ENCODE measurements around the gene MRPL20.
"Not testable (repeated sequence)": the region's sequence is repeated elsewhere in the genome, so short reads cannot be mapped to it uniquely, and the experiment has no call there.

MRPL20 gene

GRCh38 chr1:1437033-1437903 lies 30.2 kb upstream of the MRPL20 start:
- no peak for DNase-seq

GRCh38 chr1:1436630-1437032 lies 29.5 kb upstream of the MRPL20 start:
- no peak for DNase-seq

DNA sequence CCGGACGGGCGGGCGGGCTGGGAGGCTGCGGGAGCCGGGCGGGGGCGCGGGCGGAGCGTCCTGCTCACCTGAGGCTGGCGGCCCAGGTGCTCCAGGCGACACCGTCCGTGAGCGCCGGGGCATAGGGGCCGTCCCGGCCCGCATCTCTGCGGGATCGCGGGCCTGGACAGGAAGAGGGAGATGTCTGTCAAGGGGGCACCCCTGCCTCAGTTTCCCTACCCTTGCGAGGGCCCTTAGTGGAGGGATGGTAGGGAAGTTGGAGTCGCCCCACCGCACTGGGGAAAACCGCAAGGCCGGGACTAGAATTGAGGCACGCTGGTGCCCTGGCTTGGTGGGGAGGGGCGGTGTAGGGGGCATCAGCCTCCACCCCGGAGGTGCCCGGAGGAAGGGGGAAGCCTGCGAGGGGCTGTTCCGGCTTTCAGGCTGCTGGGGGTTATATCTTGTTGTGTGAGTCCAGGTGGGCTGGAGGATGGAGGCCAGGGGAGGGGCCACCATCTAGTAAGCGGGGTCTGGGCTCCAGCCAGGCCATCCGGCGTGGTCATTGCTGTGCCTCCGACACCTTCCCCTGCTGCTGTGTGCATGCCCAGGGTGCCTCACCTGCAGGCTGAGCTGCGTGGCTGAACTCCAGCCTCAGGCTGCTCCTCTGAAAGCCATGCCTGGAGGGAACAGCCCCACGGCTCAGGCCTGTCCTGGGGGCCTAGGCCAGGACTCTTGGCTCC lies 29.0 kb upstream of the MRPL20 start:
- no peak for DNase-seq

DNA sequence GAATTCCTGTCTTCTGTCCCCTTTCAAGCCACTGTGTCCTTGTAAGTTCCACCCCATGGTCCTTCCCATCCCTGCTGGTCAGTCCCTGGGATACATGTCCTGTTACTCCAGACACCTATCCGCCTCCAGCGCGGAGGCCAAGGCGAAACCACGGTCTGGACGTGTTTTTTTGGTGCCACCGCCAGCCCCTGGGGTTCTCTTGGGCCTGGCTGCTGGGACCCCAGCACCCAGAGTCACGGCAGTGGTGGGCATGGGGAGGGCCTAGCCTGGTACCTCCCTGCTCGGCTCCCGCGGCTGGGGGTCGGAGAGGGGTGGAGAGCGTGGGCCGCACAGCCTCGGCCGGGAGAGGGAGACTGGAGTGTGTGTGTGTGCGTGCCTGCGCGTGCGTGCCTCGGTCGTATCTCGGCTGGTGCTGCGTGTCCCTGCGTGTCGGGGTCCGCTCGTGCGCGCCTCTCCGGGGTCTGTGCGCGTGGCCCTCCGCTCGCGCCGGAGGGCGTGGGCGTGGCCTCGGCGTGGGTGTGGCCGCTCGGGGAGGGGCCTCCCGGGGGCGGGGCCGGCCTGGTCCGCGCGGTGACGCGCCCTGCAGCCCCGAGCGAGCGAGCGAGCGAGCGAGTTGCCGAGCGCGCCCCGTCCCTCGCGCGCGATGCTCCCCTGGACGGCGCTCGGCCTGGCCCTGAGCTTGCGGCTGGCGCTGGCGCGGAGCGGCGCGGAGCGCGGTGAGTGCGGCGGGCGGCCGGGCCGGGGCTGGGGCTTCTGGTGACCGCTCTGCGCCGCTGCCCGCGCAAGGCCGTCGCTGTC lies 28.2 kb upstream of the MRPL20 start, which contains the start of gene VWA1:
Gene VWA1 (plus strand): TSS at position 585 of the 798 bp plus-strand sequence. CDS start 59 bp downstream, at position 644.
- DNase-seq = peak; percentile 28 to 57

DNA sequence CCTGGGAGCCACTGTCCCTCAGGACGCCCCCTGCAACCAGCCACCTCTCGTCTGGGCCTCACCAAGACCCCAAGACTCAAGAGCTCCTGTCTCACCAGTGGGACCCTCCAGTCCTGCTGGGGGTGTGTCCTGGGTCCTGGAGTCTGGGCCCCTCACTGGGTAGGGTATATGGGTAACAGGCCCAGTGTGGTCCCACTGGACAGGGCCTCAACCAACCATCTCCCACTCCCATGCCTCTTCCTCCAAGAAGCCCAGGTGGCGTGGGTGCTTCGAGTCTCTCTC lies 27.7 kb upstream of the MRPL20 start:
- DNase-seq = no peak

DNA sequence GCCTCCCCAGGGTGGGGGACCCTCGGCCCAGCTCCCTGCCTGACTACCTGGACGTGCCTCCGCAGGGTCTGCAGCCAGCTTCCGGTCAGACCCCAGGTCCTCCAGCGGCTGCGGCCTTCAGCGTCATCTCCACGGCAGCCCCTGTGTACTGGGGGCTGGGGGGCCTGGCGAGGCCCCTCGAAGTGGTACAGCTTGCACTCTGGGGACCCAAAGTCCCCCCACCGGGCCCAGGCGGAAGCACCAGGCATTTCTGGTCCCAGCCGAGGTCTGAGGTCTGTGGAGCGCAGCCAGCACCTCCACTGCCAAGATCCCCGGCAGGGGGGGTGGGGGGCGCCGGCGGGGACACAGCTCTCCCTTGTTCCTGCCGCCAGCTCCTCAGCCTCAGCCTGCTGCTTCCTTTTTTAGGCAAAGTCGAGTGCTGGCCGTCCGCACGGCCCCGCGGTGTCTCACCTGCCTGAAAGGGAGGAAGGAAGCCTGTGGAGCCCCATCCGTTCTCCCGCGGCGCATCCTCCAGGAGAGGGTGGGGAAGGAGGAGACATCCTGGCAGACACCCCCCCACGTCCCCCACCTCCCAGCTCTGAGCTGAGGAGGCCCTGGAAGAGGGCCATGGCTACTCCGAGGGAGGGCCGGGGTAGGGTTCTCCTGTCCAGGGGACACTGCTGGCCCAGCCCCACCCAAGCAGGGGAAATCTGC lies 27.2 kb upstream of the MRPL20 start:
- no peak for DNase-seq

DNA sequence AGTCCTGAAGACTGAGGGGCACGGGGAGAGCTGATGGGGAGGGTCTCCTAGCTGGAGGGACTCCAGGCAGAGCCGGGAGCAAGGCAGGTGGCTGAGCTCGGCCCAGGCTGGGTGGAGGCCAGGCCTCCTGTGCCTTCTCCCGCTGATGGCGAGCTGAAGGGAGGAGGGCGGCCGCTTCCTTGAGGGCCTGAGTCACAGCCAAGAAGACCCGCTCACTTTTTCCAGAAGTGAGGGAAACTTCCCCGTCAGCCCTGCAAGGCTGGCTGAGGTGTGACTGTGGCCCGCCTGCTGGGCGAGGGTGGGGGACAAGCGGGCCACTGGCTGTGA lies 26.7 kb upstream of the MRPL20 start:
- peak in 1 of 2 donors; percentile 6 for DNase-seq

DNA sequence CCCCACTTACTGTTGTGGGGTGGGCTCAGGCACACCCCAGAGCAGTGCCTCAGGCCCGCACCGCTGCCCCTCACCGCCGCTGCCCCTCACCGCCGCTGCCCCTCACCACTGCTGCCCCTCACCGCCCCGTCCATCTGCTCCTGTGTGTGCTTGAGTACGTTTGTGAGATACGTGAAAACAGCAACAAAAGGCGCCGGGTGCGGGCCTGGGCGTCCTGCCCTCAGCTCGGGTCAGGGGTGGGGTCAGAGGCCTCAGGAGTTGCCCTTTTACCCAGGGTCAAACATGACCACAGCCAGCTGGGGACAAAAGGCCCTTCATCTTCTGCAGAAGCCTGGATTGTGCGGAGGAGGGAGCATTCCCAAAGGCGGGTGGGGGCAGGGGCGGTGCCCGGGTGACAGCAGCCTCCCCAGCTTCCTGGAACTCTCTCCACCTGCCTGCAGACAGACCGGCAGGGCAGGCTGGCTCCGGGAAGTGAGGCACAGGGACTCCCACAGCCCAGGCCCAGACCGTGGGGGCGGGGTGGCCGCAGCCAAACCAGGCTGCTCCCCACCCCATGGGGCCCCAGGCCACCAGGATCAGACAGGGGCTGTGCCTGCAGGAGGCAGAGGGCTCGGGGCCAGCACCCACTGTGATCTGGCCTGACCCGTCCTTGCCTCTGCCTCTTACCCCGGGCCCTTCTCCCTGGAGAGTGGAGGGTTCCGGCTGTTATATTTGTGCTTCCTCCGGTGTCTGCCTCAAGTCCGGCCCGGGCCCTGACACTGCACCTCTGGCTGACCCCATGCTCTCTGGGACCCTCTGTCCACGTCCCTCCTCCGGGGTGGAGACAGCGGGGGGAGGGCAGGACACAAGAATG lies 26.1 kb upstream of the MRPL20 start:
- DNase-seq = peak in 1 of 2 donors; percentile 23

DNA sequence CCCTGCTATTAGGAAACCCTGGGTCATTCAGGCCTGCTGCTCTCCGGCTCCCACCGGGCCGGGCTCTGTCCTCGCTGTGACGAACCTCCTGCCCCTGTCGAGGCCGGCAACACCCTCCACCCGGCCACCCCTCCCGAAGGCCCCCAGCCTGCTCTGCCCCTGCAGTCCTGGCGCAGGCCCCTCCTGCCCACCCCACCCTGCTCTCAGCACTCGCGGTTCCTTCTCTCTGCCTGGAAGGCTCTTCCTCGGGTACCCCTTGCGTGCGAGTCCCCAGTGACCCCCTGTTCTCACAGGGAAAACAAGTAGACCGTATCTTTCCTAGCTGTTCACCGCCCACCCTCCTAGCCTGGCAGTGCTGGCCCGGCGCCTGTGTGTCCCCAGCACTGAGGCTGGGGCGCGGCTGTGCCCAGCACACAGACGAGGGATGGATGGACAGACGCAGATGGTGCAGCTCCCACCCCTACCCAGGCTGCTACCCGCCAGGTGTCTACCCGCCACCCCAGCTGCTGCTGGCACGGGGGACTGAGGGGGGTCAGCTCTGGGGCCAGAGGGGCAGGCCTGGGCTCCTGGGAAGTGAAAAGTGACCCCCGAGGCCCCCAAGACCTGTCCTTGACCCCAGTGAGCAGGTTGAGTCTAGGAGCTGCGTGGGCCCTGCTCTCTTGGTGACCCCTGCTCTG lies 25.3 kb upstream of the MRPL20 start:
- DNase-seq = no peak

DNA sequence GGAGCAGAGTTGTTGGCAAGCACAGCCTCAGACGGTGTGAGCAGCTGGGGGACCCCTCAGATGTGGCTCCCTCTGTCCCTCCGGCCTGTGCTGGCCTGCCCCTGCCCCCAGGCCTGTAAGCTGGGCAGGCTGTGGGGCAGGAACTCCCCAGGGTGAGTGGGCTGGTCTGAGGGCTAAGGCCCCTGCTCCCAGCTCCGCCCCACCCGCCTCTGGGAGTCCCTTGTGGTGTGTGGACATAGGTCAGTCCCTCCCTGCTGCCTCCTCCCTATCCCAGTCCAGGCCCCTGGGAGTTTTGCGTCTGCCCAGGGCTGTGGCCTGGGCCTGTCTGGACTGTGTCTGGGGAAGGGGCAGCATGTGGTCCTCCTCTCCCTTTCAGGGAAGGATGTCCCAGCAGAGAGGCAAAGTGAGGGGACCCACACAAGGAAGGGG lies 24.8 kb upstream of the MRPL20 start:
- no peak for DNase-seq

GRCh38 chr1:1430992-1431844 lies 24.1 kb upstream of the MRPL20 start:
- no peak for DNase-seq

DNA sequence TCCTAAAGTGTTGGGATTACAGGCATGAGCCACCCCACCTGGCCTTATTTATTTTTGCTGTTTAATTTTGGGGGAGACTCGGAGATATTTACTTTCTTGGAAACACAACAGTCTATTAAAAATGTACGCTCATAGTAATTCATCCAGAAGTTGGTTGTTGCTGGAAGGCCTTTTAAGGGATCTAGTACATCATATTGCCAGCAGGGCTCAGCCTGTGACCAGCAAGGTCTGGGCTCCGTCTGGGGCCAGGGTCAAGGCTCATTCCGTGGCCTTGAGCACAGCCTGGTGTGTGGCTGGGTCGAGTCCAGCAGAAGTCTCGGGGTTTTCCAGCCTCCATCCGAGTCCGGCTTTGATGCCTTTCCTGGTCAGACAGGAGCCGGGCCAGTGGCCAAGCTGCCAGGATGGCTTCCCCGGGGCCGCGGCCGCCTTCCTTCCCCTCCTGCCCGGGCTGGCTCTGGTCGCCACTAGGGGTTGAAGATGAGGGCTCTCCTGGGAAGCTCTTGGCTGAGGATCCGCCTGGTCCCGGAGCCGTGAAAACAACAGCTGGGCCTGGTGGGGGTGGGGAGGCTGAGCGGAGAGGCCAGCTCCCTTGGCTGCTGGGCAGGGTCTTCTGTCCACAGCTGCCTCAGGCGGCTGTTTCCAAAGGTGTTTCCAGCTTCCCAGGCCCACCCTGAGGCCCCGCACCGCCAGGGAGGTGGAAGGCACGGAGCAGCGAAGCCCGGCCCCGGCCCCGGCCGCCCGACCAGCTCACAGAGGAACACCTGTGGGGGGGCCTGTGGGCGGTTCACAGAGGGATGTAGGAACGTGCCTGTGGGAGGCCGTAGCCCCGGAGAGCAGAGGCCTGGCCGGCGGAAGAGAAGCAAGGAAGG lies 23.3 kb upstream of the MRPL20 start:
- no peak for DNase-seq

DNA sequence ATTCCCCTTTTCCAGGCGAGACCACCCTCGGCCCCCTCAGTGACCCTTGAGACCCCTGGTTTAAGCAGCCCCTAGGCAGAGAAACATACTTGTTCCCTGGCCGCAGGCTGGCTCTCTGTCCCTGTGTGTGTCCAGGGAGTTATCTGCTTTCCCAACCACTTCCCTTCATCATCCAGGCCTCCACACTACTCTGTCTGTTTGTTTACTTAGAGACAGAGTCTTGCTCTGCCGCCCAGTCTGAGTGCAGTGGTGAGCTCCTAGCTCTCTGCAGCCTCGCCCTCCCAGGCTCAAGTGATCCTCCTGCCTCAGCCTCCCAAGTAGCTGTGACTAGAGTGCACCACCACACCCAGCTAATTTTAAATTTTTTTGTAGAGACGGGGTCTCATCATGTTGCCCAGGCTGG lies 22.6 kb upstream of the MRPL20 start:
- no peak for DNase-seq

GRCh38 chr1:1428967-1429366 lies 21.9 kb upstream of the MRPL20 start:
- DNase-seq = not testable (repeated sequence)

GRCh38 chr1:1428174-1428573 lies 21.1 kb upstream of the MRPL20 start:
- DNase-seq = no peak

GRCh38 chr1:1427820-1428148 lies 20.7 kb upstream of the MRPL20 start:
- no peak for DNase-seq

DNA sequence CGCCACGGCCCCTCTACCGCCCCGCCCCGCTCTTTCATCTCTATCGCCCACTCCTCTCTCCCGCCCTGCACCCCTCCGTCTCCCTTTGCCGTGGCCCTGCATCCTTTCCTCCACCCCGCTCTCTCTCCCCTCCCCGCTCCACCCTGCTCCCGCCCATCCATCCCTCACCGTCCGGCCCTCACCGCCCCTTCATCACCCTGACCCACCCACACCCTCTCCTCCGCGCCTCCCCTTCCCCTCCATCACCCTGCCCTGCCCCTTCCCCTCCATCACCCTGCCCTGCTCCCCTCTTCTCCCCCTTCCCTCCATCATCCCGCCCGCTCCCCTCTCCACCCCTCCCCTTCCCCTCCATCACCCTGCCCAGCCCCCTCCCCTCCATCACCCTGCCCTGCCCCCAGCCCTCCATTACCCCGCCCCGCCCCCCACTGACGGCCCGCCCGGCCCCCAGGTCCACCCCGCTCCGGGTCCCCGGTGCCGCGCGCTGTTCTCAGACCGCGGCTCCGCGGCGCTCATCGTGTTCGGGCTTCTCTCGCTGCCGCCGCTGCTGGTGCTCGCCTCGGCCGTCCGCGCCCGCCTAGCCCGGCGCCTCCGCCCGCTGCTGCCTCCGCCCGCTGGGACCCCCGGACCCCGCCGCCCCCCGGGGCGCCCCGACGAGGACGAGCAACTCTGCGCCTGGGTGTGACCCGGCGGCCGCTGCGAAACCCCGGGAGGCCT lies 20.2 kb upstream of the MRPL20 start:
- no peak for DNase-seq

DNA sequence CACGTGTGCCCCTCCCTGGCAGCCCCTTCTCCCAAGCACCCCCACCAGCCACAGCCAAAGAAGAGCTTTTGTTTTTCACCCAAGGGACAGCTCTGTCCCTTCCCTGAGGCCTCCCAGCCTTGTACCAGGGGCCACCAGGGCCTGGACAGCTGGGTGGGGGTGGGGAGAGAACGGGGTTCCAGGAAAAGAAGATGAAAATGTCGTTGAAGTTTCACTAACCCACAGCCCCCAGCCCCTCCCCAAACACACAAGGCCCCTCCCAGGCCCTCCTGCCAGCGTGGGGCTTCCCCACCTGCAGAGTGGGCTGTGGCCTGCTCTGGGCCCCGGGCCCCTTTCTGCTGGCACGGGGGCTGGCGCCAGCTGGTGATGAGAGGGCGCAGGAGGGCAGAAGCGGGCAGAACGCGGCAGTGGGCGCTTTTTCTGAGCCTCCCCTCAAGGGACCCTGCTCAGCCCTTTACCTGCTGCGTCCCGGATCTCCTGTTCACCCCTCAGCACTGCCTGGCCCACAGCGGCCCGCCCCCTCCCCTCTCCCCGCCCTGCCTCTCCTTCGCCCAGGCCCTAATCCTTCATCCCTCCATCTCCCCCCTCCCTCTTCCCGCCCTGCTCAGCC lies 19.5 kb upstream of the MRPL20 start:
- DNase-seq = no peak

Data from inflammatory macrophage (primary cell).